GM19397 (cell line): ENCODE data around the gene DARS1.
"Not testable (repeated sequence)": the region's sequence is repeated elsewhere in the genome, so short reads cannot be mapped to it uniquely, and the experiment has no call there.

Source experiments
- ATAC-seq: cut with Tn5 transposase; IDR thresholded peaks from one replicate; pipeline ENCODE4 v1.9.1; 2021; ENCODE audit warnings: mild to moderate bottlenecking, moderate library complexity; ENCODE audit not compliant: unreplicated experiment

DARS1 gene

GRCh38 chr2:135985826-135986393 lies 484 bp upstream of the DARS1 start:
- peak; percentile 47 for ATAC-seq

GRCh38 chr2:135984199-135985017 lies 1.0 kb downstream of the DARS1 start:
- ATAC-seq: peak; percentile 15

DNA sequence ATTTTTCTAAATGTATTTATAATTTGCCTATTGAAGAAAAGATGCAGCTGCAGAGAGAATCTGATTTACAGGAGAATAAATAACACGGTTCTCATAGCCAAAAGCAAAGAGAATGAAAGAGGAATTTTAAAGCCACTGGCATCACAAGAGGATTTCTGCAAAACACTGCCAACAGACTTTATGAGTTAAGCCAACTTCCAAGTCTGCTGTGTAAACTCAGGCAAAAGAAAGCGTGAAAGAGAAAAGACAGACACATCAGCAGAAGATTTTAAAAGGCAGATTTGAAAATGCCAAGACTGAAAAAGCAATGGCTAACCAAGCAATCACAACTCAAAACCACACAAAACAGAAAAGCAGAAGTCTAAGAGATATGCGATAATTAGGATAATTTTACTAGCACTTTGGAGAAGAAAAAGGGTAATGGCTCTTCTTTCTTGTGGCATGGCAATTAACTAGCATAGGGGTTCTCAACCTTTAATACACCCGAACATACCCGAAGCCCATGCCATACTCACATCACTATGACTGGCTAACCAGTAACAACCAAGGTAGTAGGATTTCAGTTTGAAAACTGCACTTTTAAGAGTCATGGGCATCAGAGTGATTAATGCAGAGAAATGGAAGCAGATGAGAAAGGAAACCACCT lies 4.9 kb downstream of the DARS1 start:
- no peak for ATAC-seq

DNA sequence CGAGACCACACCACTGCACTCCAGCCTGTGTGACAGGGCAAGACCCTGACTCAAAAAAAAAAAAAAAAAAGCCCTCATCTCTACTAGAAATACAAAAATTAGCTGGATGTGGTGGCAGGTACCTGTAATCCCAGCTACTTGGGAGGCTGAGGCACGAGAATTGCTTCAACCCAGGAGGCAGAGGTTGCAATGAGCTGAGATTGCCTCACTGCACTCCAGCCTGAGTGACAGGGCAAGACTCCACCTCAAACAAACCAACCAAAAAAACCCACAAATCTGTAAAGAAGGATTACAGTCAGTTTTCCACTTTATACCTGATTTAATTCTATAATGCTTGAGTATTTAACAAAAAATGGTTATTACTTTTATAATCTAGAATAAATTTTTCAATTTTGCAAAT lies 9.7 kb downstream of the DARS1 start:
- ATAC-seq: no peak

DNA sequence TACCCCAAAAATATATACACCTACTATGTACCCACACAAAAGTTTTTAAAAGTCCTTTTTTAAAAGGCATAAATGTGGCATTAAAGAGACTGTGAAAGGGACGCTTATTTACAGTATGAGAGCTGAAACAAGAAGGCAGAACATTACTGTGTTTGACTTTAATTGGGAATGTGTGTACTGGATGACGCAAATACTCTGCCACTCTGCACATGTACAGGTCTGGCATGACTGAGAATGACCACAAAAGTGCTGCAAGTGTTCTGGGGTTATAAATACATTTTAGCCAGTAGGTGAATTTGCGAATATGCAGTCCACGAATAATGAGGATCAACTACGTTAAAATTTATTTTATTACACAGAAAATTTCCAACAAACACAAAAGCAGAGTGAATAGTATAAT lies 11.4 kb downstream of the DARS1 start:
- no peak for ATAC-seq

DNA sequence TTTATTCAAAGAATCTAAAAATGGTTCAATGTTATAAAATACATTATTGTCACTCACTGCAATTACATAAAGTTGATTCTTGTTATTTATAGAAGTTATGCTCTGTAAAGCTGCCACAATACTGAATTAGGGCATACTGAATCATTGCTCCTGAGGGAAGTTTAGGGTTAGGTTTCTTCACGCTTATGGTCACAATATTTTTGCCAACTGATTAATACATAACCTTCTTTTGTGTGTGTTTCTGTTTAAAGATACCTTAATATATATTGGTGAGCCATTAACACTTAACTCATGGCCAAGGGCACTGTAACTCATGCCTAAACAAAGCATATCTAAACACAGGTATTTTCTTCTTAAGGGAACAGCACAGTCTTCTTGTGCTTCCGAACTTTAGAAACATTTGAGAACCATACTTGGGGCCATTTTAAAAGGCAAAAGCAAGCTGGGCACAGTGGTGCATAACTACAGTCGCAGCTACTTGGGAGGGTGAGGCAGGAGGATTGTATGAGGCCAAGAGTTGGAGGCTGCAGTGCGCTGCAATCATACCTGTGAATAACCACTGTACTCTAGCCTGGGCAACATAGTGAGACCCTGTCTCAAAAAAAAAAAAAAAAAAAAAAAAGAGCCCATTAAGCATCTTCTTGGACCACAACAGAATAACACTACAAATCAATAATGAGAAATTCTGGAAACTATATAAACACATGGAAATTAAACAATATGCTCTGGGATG lies 15.6 kb downstream of the DARS1 start:
- no peak for ATAC-seq

DNA sequence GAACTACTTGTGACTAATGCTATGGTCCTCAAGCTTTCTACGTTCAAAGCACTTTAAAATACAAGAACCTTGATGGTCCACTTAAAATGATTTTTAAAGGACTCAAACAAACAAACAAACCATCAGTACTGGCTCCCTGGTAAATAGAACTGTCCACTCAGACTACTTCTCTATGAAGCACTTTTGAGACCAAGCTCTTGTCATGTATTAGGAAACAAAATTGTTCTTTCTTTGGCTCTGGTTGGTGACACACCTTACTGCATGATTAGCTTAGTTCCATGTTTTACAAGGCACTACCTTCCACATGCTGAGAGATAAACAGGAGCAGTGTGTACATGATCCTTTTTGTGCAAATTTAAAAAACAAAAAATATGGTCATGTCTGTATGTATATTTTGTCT lies 19.7 kb downstream of the DARS1 start:
- no peak for ATAC-seq

DNA sequence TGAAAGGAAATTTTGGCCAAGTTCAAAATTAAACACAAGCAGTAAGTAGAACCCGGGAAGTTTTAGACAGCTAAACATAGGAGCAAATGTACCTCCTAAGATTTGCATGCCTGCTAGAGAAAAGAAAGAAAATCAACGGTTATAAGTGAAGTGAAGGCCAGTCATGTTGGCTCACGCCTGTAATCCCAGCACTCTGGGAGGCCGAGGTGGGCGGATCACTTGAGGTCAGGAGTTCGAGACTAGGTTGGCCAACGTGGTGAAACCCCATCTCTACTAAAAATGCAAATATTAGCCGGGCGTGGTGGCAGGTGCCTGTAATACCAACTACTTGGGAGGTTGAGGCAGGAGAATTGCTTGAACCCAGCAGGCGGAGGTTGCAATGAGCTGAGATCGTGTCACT lies 21.0 kb downstream of the DARS1 start:
- ATAC-seq: not testable (repeated sequence)

- ATAC-seq: no peak
Observed at GRCh38 chr2:135963841-135964240, 21.6 kb downstream of the DARS1 start.

- no peak for ATAC-seq
Observed at GRCh38 chr2:135962366-135963123, 22.9 kb downstream of the DARS1 start.

- ATAC-seq: no peak
Observed at GRCh38 chr2:135960656-135961551, 24.5 kb downstream of the DARS1 start.

- ATAC-seq: no peak
Observed at GRCh38 chr2:135960150-135960549, 25.3 kb downstream of the DARS1 start.

GRCh38 chr2:135958927-135959326 lies 26.5 kb downstream of the DARS1 start:
- ATAC-seq: not testable (repeated sequence)

DNA sequence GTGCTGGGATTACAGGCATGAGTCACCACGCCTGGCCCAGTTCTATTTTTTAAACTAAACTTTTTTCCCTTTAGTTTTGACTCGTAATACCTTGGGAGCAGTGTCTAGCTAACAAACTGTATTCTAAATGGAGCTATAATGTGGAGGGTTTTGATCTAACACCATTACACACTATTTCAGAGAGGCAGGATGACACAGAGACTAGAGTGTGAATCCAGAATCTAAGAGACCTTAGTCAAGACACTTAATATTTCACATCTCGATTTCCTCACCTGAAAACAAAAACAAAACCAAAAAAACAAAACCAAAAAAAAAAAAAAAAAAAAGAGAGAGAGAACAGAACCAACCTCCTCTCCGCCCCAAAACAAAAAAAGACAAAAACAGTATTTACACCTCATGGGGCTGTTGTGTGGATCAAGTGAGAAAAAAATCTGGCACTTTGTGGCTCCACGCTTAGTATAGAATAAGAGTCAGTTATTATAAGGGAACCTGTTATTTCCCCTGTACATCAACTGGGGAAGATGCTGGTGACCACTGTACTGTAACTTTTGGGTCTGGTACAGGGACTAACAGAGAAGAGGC lies 31.3 kb downstream of the DARS1 start:
- ATAC-seq: no peak

DNA sequence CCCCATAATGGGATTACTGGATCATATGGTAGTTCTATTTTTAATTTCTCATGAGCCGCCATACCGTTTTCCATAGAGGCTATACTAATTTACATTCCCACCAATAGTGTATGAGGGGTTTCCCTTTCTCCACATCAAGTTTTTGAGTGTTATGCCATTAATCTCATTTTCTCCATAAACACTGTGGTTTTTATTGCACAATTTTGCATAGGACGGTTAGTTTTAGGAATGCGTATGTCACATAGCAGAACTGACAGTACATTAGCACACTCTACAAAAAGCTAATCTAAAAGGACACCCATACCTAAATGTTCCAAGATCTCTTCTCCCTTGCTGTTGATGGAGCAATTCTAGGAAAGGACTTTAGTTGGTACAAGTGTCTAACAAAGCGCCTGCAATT lies 32.5 kb downstream of the DARS1 start:
- ATAC-seq: no peak

GRCh38 chr2:135951041-135951583 lies 34.3 kb downstream of the DARS1 start:
- no peak for ATAC-seq

GRCh38 chr2:135949451-135950234 lies 35.8 kb downstream of the DARS1 start:
- no peak for ATAC-seq

DNA sequence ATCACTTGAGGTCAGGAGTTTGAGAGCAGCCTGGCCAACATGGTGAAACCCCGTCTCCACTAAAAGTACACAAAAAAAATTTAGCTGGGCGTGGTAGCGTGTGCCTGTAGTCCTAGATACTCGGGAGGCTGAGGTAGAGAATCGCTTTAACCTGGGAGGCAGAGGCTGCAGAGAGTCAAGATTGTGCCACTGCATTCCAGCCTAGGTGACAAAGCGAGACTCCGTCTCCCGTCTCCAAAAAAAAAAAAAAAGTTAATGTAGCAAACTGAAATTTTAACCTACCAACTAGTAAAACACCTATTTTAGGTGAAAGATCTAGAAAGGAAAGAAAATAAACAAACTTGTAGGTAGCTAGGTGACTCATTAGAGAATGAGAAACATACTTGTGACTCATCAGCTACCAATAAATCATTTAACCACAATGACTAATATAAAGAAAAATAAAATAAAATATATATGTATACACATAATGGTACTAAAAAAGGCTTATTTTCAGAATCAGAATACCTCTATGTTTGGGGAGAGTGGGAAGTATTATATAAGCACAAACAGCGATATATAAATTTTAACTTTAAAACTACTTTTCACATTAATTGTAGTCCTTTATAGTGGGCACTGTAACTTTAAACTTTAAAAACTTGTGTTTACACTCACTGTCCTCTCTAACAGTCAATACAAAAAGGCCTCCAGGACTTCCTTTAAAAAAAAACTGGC lies 36.6 kb downstream of the DARS1 start:
- no peak for ATAC-seq
